HepG2 (cell line): ENCODE measurements around the gene MSANTD4.

Experiments
- CEBPB ChIP-seq: IDR thresholded peaks from 2 replicates; pipeline ENCODE4 v1.6.1; 2011; ENCODE audit warnings: low read depth, low read length, improper control_type of control experiment, borderline replicate concordance
- FOXM1 ChIP-seq: sonication (generic); formaldehyde crosslinking; IDR thresholded peaks from 2 replicates; pipeline ENCODE4 v1.5.0; 2020; ENCODE audit warnings: missing genetic modification reagents
- GABPA ChIP-seq, 2 experiments: IDR thresholded peaks; 2 replicates each; pipeline ENCODE4 v1.6.1; 2011 to 2016; ENCODE audit warnings: low read depth in 2 of 2, low read length in 1 of 2, missing biosample characterization in 1 of 2, missing genetic modification characterization in 1 of 2
- HDAC2 ChIP-seq: sonication (generic); formaldehyde crosslinking; IDR thresholded peaks from 2 replicates; pipeline ENCODE4 v1.4.0; 2020; ENCODE audit warnings: missing genetic modification reagents
- POLR2A ChIP-seq, 2 experiments: IDR thresholded peaks; 2 replicates each; pipeline ENCODE4 v1.6.1; 2011; ENCODE audit warnings: low read depth in 2 of 2, low read length in 2 of 2, mild to moderate bottlenecking in 1 of 2, moderate library complexity in 1 of 2; ENCODE audit not compliant: insufficient read depth in 1 of 2
- SP140L ChIP-seq: sonication (generic); formaldehyde crosslinking; IDR thresholded peaks from 2 replicates; pipeline ENCODE4 v1.4.0; 2020; ENCODE audit warnings: missing genetic modification reagents, borderline replicate concordance
- ZNF281 ChIP-seq: sonication (generic); formaldehyde crosslinking; IDR thresholded peaks from 2 replicates; pipeline ENCODE4 v1.4.0; 2020; ENCODE audit warnings: missing genetic modification reagents, borderline replicate concordance
- ZNF7 ChIP-seq: IDR thresholded peaks from 2 replicates; pipeline ENCODE4 v1.6.1; 2016; ENCODE audit warnings: missing biosample characterization, missing genetic modification reagents
- TF ChIP-seq, protein P1 (sequence below): sonication (generic); formaldehyde crosslinking; IDR thresholded peaks from 2 replicates; pipeline ENCODE4 v1.5.0; 2020; ENCODE audit warnings: mild to moderate bottlenecking, missing genetic modification reagents, moderate library complexity
- TF ChIP-seq, protein P2 (sequence below): sonication (generic); formaldehyde crosslinking; IDR thresholded peaks from 2 replicates; pipeline ENCODE4 v1.8.0; 2022; ENCODE audit warnings: mild to moderate bottlenecking, missing genetic modification reagents

DNA sequence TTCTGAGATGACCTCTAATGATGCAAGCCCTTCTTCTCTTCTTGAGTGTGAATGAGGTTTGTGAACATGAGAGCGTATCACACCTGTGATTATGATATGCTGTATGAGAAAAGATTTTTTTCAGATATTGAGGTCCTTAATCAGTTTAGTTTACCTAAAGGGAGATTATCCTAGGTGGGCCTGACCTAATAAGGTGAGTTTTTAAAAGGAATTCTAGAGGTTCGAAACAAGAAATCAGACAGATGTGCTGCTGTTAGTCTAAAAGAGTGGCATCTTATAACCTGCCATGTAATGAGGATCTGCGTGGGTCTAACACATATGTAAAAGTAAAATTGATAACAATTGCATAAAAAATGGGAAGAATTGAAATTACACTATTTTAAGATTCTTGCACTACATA, 33.8 kb downstream of the MSANTD4 start:
- TF ChIP-seq, protein P1, sequence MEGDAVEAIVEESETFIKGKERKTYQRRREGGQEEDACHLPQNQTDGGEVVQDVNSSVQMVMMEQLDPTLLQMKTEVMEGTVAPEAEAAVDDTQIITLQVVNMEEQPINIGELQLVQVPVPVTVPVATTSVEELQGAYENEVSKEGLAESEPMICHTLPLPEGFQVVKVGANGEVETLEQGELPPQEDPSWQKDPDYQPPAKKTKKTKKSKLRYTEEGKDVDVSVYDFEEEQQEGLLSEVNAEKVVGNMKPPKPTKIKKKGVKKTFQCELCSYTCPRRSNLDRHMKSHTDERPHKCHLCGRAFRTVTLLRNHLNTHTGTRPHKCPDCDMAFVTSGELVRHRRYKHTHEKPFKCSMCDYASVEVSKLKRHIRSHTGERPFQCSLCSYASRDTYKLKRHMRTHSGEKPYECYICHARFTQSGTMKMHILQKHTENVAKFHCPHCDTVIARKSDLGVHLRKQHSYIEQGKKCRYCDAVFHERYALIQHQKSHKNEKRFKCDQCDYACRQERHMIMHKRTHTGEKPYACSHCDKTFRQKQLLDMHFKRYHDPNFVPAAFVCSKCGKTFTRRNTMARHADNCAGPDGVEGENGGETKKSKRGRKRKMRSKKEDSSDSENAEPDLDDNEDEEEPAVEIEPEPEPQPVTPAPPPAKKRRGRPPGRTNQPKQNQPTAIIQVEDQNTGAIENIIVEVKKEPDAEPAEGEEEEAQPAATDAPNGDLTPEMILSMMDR (CRISPR knock-in tag): no peak
- TF ChIP-seq HDAC2 (CRISPR knock-in tag) (no peak), ZNF281 (CRISPR knock-in tag) (no peak), SP140L (CRISPR knock-in tag) (no peak), ZNF7 (no peak), POLR2A (IDR thresholded peaks at IDR 0.05; ENCODE audit: insufficient read depth in 1 of 2, low read depth in 2 of 2, low read length in 2 of 2) (no peak), CEBPB (no peak), FOXM1 (no peak), GABPA (IDR thresholded peaks at IDR 0.05; ENCODE audit: low read depth, low read length) (no peak), GABPA (CRISPR knock-in tag; IDR thresholded peaks at IDR 0.05; ENCODE audit: low read depth) (no peak)
- TF ChIP-seq, protein P2, sequence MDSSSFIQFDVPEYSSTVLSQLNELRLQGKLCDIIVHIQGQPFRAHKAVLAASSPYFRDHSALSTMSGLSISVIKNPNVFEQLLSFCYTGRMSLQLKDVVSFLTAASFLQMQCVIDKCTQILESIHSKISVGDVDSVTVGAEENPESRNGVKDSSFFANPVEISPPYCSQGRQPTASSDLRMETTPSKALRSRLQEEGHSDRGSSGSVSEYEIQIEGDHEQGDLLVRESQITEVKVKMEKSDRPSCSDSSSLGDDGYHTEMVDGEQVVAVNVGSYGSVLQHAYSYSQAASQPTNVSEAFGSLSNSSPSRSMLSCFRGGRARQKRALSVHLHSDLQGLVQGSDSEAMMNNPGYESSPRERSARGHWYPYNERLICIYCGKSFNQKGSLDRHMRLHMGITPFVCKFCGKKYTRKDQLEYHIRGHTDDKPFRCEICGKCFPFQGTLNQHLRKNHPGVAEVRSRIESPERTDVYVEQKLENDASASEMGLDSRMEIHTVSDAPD (CRISPR knock-in tag): no peak
